ENCODE results near the gene ZFPM1.

The ZFPM1 gene

GRCh38 chr16:88582912-88583575, 130.0 kb downstream of the ZFPM1 start:
- Histone ChIP-seq H4K20me1 (ENCODE audit: insufficient read depth) (no peaks in the 10 kb centered on the region), H3K79me2 (ENCODE audit: insufficient read depth, low read depth) (peaks cover 35% of the 10 kb centered on the region; the same call in 1 of the 2 replicates), H3K4me1 (ENCODE audit: low read depth, poor library complexity, severe bottlenecking) (no peaks in the 10 kb centered on the region), H2AFZ (ENCODE audit: low read depth) (no peak overlapping the region), H3K27ac (no peak overlapping the region), H3K9ac (no peak overlapping the region), H3K27me3 (ENCODE audit: insufficient read depth, low read depth) (no peaks in the 10 kb centered on the region), H3K4me2 (no peak overlapping the region), H3K4me3 (IDR thresholded peaks at IDR 0.05; ENCODE audit: insufficient read depth, low read depth, low read length) (no peak overlapping the region), H3K36me3 (ENCODE audit: insufficient read depth) (peaks cover 1% of the 10 kb centered on the region; the same call in 1 of the 2 replicates)
- TF ChIP-seq CTCF (conservative IDR thresholded peaks at IDR 0.05; ENCODE audit: low read depth, low read length) = no peak

- Histone ChIP-seq H3K9ac (no peak overlapping the region), H2AFZ (ENCODE audit: low read depth) (no peak overlapping the region), H3K4me2 (no peak overlapping the region), H3K36me3 (ENCODE audit: insufficient read depth) (no peaks in the 10 kb centered on the region; the same call in 1 of the 2 replicates), H3K27me3 (ENCODE audit: insufficient read depth, low read depth) (no peaks in the 10 kb centered on the region), H3K79me2 (ENCODE audit: insufficient read depth, low read depth) (peaks cover 26% of the 10 kb centered on the region; the same call in 1 of the 2 replicates), H3K4me3 (IDR thresholded peaks at IDR 0.05; ENCODE audit: insufficient read depth, low read depth, low read length) (no peak overlapping the region), H3K27ac (no peak overlapping the region), H3K4me1 (ENCODE audit: low read depth, poor library complexity, severe bottlenecking) (no peaks in the 10 kb centered on the region), H4K20me1 (ENCODE audit: insufficient read depth) (no peaks in the 10 kb centered on the region)
- TF ChIP-seq CTCF (conservative IDR thresholded peaks at IDR 0.05; ENCODE audit: low read depth, low read length) = no peak
Observed at GRCh38 chr16:88584676-88585075, 131.6 kb downstream of the ZFPM1 start.

- Histone ChIP-seq H3K36me3 (ENCODE audit: insufficient read depth) (no peaks in the 10 kb centered on the region; the same call in 1 of the 2 replicates), H3K27me3 (ENCODE audit: insufficient read depth, low read depth) (no peaks in the 10 kb centered on the region), H3K9ac (no peak overlapping the region), H3K27ac (no peak overlapping the region), H3K4me1 (ENCODE audit: low read depth, poor library complexity, severe bottlenecking) (no peaks in the 10 kb centered on the region), H4K20me1 (ENCODE audit: insufficient read depth) (no peaks in the 10 kb centered on the region), H3K79me2 (ENCODE audit: insufficient read depth, low read depth) (peaks cover 26% of the 10 kb centered on the region; the same call in 1 of the 2 replicates), H3K4me2 (no peak overlapping the region), H2AFZ (ENCODE audit: low read depth) (no peak overlapping the region), H3K4me3 (IDR thresholded peaks at IDR 0.05; ENCODE audit: insufficient read depth, low read depth, low read length) (no peak overlapping the region)
- TF ChIP-seq CTCF (conservative IDR thresholded peaks at IDR 0.05; ENCODE audit: low read depth, low read length) = no peak
Observed at GRCh38 chr16:88585269-88585668, 132.2 kb downstream of the ZFPM1 start.

- H3K27me3 ChIP-seq (ENCODE audit: insufficient read depth, low read depth) = no peaks in the 10 kb centered on the region
- H3K79me2 ChIP-seq (ENCODE audit: insufficient read depth, low read depth) = peaks cover 26% of the 10 kb centered on the region; the same call in 1 of the 2 replicates
- no peak overlapping the region for H3K27ac ChIP-seq
- TF ChIP-seq CTCF (conservative IDR thresholded peaks at IDR 0.05; ENCODE audit: low read depth, low read length) = no peak
- H3K9ac ChIP-seq = no peak overlapping the region
- no peak overlapping the region for H2AFZ ChIP-seq (ENCODE audit: low read depth)
- no peaks in the 10 kb centered on the region for H3K4me1 ChIP-seq (ENCODE audit: low read depth, poor library complexity, severe bottlenecking)
- H3K4me3 ChIP-seq (IDR thresholded peaks at IDR 0.05; ENCODE audit: insufficient read depth, low read depth, low read length) = no peak overlapping the region
- H3K4me2 ChIP-seq = no peak overlapping the region
- H4K20me1 ChIP-seq (ENCODE audit: insufficient read depth) = no peaks in the 10 kb centered on the region
- no peaks in the 10 kb centered on the region; the same call in 1 of the 2 replicates for H3K36me3 ChIP-seq (ENCODE audit: insufficient read depth)
Observed at GRCh38 chr16:88585927-88586581, 133.0 kb downstream of the ZFPM1 start.
